ENCODE measurements around the gene BAG1.

GRCh38 chr9:33311953-33312352 is 47.4 kb upstream of the BAG1 start:
- no peak for TF ChIP-seq EZH2phosphoT487 (conservative IDR thresholded peaks at IDR 0.05; ENCODE audit: low read length)
- TF ChIP-seq, protein P1, sequence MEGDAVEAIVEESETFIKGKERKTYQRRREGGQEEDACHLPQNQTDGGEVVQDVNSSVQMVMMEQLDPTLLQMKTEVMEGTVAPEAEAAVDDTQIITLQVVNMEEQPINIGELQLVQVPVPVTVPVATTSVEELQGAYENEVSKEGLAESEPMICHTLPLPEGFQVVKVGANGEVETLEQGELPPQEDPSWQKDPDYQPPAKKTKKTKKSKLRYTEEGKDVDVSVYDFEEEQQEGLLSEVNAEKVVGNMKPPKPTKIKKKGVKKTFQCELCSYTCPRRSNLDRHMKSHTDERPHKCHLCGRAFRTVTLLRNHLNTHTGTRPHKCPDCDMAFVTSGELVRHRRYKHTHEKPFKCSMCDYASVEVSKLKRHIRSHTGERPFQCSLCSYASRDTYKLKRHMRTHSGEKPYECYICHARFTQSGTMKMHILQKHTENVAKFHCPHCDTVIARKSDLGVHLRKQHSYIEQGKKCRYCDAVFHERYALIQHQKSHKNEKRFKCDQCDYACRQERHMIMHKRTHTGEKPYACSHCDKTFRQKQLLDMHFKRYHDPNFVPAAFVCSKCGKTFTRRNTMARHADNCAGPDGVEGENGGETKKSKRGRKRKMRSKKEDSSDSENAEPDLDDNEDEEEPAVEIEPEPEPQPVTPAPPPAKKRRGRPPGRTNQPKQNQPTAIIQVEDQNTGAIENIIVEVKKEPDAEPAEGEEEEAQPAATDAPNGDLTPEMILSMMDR (IDR thresholded peaks at IDR 0.05; ENCODE audit: insufficient read depth, low read length, poor library complexity, severe bottlenecking), result no peak

All from SU-DHL-6 (cell line).